ENCODE results near the gene EPS8.

The EPS8 gene

DNA sequence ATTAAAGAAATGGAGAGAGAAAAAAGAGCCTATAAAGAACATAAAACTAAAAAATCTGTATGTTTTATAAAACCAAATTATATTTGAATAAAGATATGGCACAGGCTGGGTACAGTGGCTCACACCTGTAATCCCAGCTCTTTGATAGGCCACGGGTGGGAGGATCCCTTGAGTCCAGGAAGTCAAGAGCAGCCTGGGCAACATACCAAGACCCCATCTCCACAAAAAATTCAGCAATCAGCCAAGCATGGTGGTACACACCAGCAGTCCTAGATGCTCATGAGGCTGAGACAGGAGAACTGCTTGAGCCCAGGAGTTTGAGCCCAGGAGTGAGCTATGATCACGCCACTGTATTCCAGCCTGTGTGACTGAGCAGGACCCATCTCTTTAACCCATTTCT is 74.9 kb downstream of the EPS8 start:
- TF ChIP-seq, protein P1, sequence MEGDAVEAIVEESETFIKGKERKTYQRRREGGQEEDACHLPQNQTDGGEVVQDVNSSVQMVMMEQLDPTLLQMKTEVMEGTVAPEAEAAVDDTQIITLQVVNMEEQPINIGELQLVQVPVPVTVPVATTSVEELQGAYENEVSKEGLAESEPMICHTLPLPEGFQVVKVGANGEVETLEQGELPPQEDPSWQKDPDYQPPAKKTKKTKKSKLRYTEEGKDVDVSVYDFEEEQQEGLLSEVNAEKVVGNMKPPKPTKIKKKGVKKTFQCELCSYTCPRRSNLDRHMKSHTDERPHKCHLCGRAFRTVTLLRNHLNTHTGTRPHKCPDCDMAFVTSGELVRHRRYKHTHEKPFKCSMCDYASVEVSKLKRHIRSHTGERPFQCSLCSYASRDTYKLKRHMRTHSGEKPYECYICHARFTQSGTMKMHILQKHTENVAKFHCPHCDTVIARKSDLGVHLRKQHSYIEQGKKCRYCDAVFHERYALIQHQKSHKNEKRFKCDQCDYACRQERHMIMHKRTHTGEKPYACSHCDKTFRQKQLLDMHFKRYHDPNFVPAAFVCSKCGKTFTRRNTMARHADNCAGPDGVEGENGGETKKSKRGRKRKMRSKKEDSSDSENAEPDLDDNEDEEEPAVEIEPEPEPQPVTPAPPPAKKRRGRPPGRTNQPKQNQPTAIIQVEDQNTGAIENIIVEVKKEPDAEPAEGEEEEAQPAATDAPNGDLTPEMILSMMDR (IDR thresholded peaks at IDR 0.05; ENCODE audit: low read depth, low read length) = no peak
- no peak for DNase-seq (ENCODE audit: low read depth in 2 of 2)
- H3K4me3 ChIP-seq (replicated peaks in 1 of 2; ENCODE audit: low read depth in 2 of 2, low read length in 2 of 2) = no peak overlapping the region

DNA sequence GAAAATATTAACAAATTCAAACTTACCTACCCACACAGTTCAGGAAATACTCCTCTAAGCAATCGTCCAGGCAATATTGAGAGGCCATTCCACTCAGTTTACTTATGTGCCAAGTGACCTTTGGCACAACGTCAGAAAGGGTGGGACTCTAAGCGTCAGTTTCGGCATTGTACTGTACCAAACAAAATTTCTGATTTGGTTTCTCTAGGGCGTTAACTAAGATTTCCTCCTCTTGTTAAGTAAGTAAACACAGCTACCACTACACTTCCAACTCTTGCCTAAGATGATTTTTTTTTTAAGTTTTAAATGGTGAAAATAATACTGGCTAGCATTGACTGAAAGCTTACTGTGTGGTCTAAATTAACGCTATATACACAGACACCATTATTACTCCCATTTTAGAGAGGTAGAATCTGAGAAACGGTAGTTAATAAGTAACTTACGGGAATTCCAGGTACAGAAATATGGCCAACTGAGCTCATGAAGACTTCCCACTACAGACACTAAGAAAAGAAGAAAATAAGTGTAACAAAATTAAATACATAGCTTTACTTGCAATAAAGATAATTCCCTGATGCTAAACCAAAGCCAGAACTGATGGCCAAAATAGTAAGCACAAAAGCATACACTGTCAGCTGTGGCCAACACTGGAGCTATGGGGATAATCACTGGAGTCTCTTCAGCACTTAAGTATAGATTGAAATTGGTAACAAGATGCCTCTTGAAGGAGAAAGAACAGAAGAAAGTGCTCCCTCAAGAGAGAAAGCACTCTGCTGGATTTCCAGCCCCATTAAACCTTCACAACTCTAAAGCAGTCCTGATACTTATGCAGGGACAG is 76.1 kb downstream of the EPS8 start:
- peak in 1 of 2 donors; percentile 56 for DNase-seq (ENCODE audit: low read depth in 2 of 2)
- TF ChIP-seq, protein P1 (IDR thresholded peaks at IDR 0.05; ENCODE audit: low read depth, low read length) = no peak

DNA sequence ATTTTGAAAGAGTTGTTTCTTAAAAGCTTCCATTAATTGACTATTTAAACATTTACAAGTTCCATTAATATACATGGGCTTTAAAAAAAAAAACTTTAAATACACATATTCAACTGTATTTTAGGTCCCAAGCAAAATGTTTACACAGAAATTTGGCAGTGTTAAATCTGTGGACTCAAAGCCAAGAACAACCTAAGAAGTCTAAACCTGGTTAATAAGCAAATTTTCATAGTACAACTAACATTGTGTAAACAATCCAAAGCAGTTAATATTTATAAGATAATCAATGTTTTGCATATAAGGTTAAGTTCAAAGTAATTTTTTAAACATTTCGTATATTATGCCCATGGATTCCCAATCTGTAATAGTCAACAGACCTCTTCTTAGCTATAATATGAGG is 77.0 kb downstream of the EPS8 start:
- TF ChIP-seq, protein P1 (IDR thresholded peaks at IDR 0.05; ENCODE audit: low read depth, low read length) = no peak
- no peak overlapping the region for H3K4me3 ChIP-seq (replicated peaks in 1 of 2; ENCODE audit: low read depth in 2 of 2, low read length in 2 of 2)
- DNase-seq (ENCODE audit: low read depth in 2 of 2) = no peak

More for the DNA sequence above, 76.1 kb downstream of the EPS8 start:
- H3K4me3 ChIP-seq (replicated peaks in 1 of 2; ENCODE audit: low read depth in 2 of 2, low read length in 2 of 2) = no peak overlapping the region

DNA sequence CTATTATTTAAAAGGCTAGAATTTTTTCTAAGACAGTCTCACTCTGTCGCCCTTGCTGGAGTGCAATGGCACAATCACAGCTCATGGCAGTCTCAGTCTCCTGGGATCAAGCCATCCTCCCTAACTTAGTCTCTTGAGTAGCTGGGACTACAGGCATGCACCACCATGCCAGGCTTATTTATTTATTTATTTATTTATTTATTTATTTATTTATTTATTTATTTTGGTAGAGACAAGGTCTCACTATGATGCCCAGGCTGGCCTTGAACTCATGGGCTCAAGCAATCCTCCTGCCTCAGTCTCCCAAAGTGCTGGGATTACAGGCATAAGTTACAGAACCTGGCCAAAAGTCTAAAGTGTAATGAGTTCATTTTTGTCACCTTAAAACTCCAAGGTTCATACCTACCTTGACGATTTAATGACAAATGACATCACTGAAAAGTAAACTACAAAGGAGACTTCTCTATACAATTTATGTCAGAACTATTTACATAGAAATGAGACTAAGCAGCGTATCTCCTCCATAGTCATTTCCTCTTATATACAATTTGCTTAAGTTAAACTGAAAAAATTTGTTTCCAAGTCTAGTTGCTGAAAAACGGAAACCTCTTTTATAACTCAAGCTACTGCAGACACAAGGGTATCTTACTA is 78.2 kb downstream of the EPS8 start:
- DNase-seq (ENCODE audit: low read depth in 2 of 2) = no peak
- no peak overlapping the region for H3K4me3 ChIP-seq (replicated peaks in 1 of 2; ENCODE audit: low read depth in 2 of 2, low read length in 2 of 2)
- TF ChIP-seq, protein P1 (IDR thresholded peaks at IDR 0.05; ENCODE audit: low read depth, low read length) = no peak

DNA sequence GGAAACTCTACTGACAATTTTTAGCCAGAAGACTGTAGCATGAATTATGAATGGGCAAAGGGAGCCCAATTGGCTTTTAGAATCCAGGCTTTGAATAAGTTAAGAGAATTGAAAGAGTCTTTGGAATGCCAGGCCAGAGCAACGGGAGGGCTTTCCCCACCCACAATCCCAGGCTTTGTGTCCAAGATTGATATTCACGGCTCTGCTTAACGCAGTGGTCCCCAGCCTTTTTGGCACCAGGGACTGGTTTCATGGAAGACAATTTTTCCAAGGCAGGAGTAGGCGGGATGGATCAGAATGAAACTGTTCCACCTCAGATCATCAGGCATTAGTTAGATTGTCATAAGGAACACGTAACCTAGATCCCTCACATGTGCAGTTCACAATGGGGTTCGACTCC is 79.6 kb downstream of the EPS8 start:
- TF ChIP-seq, protein P1 (IDR thresholded peaks at IDR 0.05; ENCODE audit: low read depth, low read length) = no peak
- no peak overlapping the region for H3K4me3 ChIP-seq (replicated peaks in 1 of 2; ENCODE audit: low read depth in 2 of 2, low read length in 2 of 2)
- DNase-seq (ENCODE audit: low read depth in 2 of 2) = no peak

DNA sequence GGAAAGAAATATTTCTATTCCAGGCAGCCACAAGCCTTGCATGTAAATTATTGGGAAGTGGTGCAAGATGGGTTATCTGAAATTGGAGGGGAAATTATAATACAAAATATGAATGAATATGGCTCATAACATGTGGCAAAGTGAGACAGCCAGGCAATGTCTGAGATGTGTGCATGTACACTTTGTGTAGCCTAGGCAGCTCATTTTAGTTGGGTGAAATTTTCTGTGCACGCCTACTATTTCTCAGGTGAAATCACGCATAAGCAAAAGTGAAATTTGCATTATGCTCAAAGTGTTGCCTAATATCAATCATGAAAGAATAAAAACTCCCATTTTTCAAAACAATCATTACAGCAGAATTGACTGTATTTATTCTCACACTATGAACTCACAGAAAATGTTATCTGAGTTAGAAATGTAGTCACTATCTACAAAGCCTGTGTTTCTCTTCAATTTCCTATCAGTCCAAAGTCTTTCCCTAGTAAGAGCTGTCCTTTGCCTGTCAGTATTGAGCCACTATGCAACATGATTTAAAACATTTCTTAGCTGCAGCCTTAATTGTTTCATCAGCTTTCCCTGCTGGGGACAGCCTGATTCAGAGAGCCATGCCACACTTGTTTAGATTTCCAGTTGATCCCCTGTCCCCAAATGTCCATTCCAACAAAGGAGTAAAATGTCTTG is 80.7 kb downstream of the EPS8 start:
- DNase-seq (ENCODE audit: low read depth in 2 of 2) = no peak
- TF ChIP-seq, protein P1 (IDR thresholded peaks at IDR 0.05; ENCODE audit: low read depth, low read length) = no peak
- no peak overlapping the region for H3K4me3 ChIP-seq (replicated peaks in 1 of 2; ENCODE audit: low read depth in 2 of 2, low read length in 2 of 2)

Measured in cardiac fibroblast (primary cell).